Smooth muscle cell (in vitro differentiated cells): Measurements from ENCODE around the gene MRPS30. TPM values are rescaled to one million over a fixed set of nuclear protein-coding genes. Genes with fewer than 3 reads are reported as not detected.

Experiments
- DNase-seq: peaks from one replicate; lab custom pipeline; 2025; ENCODE audit not compliant: unreplicated experiment; lab: John Stamatoyannopoulos, UW
- H2AFZ ChIP-seq: fragments of 200-600 bp; sonication (generic); 2 replicates; pipeline ENCODE4 v1.6.0; 2016; ENCODE audit warnings: antibody characterized with exemption, low read depth, mild to moderate bottlenecking
- H3F3A ChIP-seq: fragments of 200-600 bp; sonication (generic); 2 replicates; pipeline ENCODE4 v1.6.0; 2017; ENCODE audit warnings: antibody characterized with exemption, low read depth
- H3K27ac ChIP-seq: fragments of 200-600 bp; sonication (generic); 2 replicates; pipeline ENCODE4 v1.5.1; 2016; ENCODE audit warnings: low read depth, mild to moderate bottlenecking
- H3K27me3 ChIP-seq: fragments of 200-600 bp; sonication (generic); 2 replicates; pipeline ENCODE4 v1.6.1; 2016; ENCODE audit warnings: low read depth, mild to moderate bottlenecking
- H3K36me3 ChIP-seq: fragments of 200-600 bp; sonication (generic); 2 replicates; pipeline ENCODE4 v1.5.1; 2016; ENCODE audit warnings: low read depth
- H3K4me1 ChIP-seq: fragments of 200-600 bp; sonication (generic); 2 replicates; pipeline ENCODE4 v1.5.1; 2016; ENCODE audit warnings: low read depth
- H3K4me2 ChIP-seq: fragments of 200-600 bp; sonication (generic); 2 replicates; pipeline ENCODE4 v1.6.0; 2016; ENCODE audit warnings: mild to moderate bottlenecking
- H3K4me3 ChIP-seq: fragments of 200-600 bp; sonication (generic); 2 replicates; pipeline ENCODE4 v1.5.1; 2016; ENCODE audit warnings: mild to moderate bottlenecking
- H3K79me2 ChIP-seq: fragments of 200-600 bp; sonication (generic); 2 replicates; pipeline ENCODE4 v1.6.0; 2016; ENCODE audit warnings: low read depth, mild to moderate bottlenecking
- H3K9ac ChIP-seq: fragments of 200-600 bp; sonication (generic); 2 replicates; pipeline ENCODE4 v1.6.0; 2016; ENCODE audit warnings: low read depth
- H3K9me3 ChIP-seq: fragments of 200-600 bp; sonication (generic); replicated peaks from 2 replicates; pipeline ENCODE4 v1.5.1; 2016; ENCODE audit warnings: low read depth
- H4K20me1 ChIP-seq: fragments of 200-600 bp; sonication (generic); 2 replicates; pipeline ENCODE4 v1.6.0; 2016; ENCODE audit warnings: low read depth
- CTCF ChIP-seq: fragments of 200-600 bp; sonication (generic); IDR thresholded peaks from 2 replicates; pipeline ENCODE4 v1.5.1; 2017; ENCODE audit warnings: borderline replicate concordance, mild to moderate bottlenecking, antibody characterized with exemption; ENCODE audit not compliant: insufficient read depth, poor library complexity, severe bottlenecking
- WGBS: methylation state at CpG from one replicate; pipeline ENCODE4 v1.1.7; 2016; ENCODE audit warnings: low lambda C conversion rate; 5-methylcytosine and 5-hydroxymethylcytosine counted together
- polyA plus RNA-seq: library from polyadenylated mRNA; unstranded; fragments of >200 nt; fragmentation: Nextera tagmentation; extraction: Ambion mirVana; gene quantifications from 2 replicates; pipeline ENCODE4 v1.2.1, GENCODE V29; 2016
- total RNA-seq: library from RNA; depleted of rRNA; stranded (reverse); fragments of >200 nt; gene quantifications from 2 replicates; pipeline ENCODE4 v1.2.3, GENCODE V29; 2014

MRPS30 gene
- total and polyA plus RNA-seq, 2 experiments from 2014 or later = 25.6 to 58.5 TPM

GRCh38 chr5:44827681-44828080, 18.9 kb downstream of the MRPS30 start:
- no peaks in the 10 kb centered on the region for H4K20me1 ChIP-seq
- no peak for TF ChIP-seq CTCF
- no peaks in the 10 kb centered on the region for H3K79me2 ChIP-seq
- no peaks in the 10 kb centered on the region for H3K9me3 ChIP-seq
- H3K27me3 ChIP-seq = no peaks in the 10 kb centered on the region
- WGBS = 89% methylated on average over 3 of the region's 3 CpGs
- H3K27ac ChIP-seq = no peak overlapping the region
- no peaks in the 10 kb centered on the region for H3F3A ChIP-seq
- no peaks in the 10 kb centered on the region for H3K36me3 ChIP-seq
- H3K4me3 ChIP-seq = no peak overlapping the region
- H2AFZ ChIP-seq = no peak overlapping the region
- H3K4me1 ChIP-seq = no peaks in the 10 kb centered on the region
- H3K4me2 ChIP-seq = no peak overlapping the region
- no peak for DNase-seq
- no peak overlapping the region for H3K9ac ChIP-seq

- no peak overlapping the region for H3K27ac ChIP-seq
- H3K9me3 ChIP-seq = no peaks in the 10 kb centered on the region
- no peak for DNase-seq
- 94% methylated on average over 1 of the region's 1 CpG for WGBS
- TF ChIP-seq CTCF = no peak
- no peak overlapping the region for H3K9ac ChIP-seq
- H2AFZ ChIP-seq = no peak overlapping the region
- H3F3A ChIP-seq = no peaks in the 10 kb centered on the region
- no peaks in the 10 kb centered on the region for H3K79me2 ChIP-seq
- H4K20me1 ChIP-seq = no peaks in the 10 kb centered on the region
- H3K4me2 ChIP-seq = no peak overlapping the region
- no peaks in the 10 kb centered on the region for H3K36me3 ChIP-seq
- no peaks in the 10 kb centered on the region for H3K27me3 ChIP-seq
- H3K4me3 ChIP-seq = no peak overlapping the region
- no peaks in the 10 kb centered on the region for H3K4me1 ChIP-seq
These were observed 20.0 kb downstream of the MRPS30 start for GRCh38 chr5:44828719-44829118.

DNA sequence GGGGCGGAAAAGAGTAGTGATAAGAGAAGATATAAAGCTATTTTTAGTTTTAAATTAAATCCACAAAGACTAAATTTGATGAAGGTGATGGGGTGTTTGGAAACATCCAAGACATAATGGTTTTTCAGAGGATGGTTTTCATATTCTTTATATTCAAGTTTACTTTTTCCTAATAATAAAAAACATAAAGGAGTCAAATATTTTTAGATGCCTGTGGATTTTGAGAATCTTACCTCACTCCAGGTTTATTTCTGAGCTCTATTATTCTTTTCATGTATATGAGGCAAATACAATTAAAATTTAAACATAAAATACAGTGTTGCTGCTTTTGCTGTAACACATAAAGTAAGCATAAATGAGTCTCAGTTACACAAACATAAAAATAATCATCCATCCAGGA, 22.2 kb downstream of the MRPS30 start:
- WGBS = 97% methylated on average over 1 of the region's 1 CpG

More for the DNA sequence above, 22.2 kb downstream of the MRPS30 start:
- DNase-seq = no peak
- H3K9ac ChIP-seq = no peak overlapping the region
- H3K36me3 ChIP-seq = no peaks in the 10 kb centered on the region
- no peak overlapping the region for H3K4me3 ChIP-seq
- no peaks in the 10 kb centered on the region for H3K27me3 ChIP-seq
- no peaks in the 10 kb centered on the region for H3K4me1 ChIP-seq
- no peak overlapping the region for H2AFZ ChIP-seq
- H3K9me3 ChIP-seq = no peaks in the 10 kb centered on the region
- TF ChIP-seq CTCF = no peak
- H3K4me2 ChIP-seq = no peak overlapping the region
- H3K79me2 ChIP-seq = no peaks in the 10 kb centered on the region
- H3F3A ChIP-seq = no peaks in the 10 kb centered on the region
- H4K20me1 ChIP-seq = no peaks in the 10 kb centered on the region
- H3K27ac ChIP-seq = no peak overlapping the region
